IMR-90 (cell line): ENCODE results near the gene PGGHG. TPM values are rescaled to one million over a fixed set of nuclear protein-coding genes. Genes with fewer than 3 reads are reported as not detected.

Experiments
- ATAC-seq: fragments of 200-7000 bp; cut with Tn5 transposase; 2 replicates; pipeline ENCODE4 v1.9.1; 2020; ENCODE audit warnings: low read depth, mild to moderate bottlenecking, moderate library complexity
- BruUV-seq: library from RNA; stranded (reverse); fragments of 400-500 nt; replicated peaks from 2 replicates; lab custom pipeline; 2021; lab: Mats Ljungman, UMichigan
- CTCF ChIA-PET: fragments of 300-600 bp; formaldehyde crosslinking; extraction: SDS; loops from one replicate; lab custom pipeline; 2021; ENCODE audit warnings: antibody characterized with exemption; lab: Yijun Ruan, JAX
- POLR2A ChIA-PET: fragments of 300-600 bp; sonication (Branson Sonifier 250); formaldehyde crosslinking; loops from one replicate; lab custom pipeline; 2022; ENCODE audit warnings: antibody characterized with exemption; ENCODE audit not compliant: unreplicated experiment; lab: Charles Lee
- DNase-seq: peaks from one replicate; pipeline ENCODE4 v3.0.0; 2013
- H2AFZ ChIP-seq: replicated peaks from 2 replicates; pipeline ENCODE3; 2013; ENCODE audit warnings: low read length, mild to moderate bottlenecking; ENCODE audit not compliant: poor library complexity
- H2AK5ac ChIP-seq: 2 replicates; pipeline ENCODE4 v1.6.1; 2013; ENCODE audit warnings: low read depth, low read length, inconsistent platforms
- H2AK9ac ChIP-seq: replicated peaks from 2 replicates; pipeline ENCODE3; 2013; ENCODE audit warnings: mild to moderate bottlenecking, low read depth, low read length, moderate library complexity; ENCODE audit not compliant: poor library complexity
- H2BK120ac ChIP-seq: 2 replicates; pipeline ENCODE4 v1.6.1; 2013; ENCODE audit warnings: low read depth, low read length, inconsistent platforms
- H2BK15ac ChIP-seq: 3 replicates; pipeline ENCODE4 v1.6.1; 2013; ENCODE audit warnings: low read depth, low read length, inconsistent platforms
- H2BK20ac ChIP-seq: 2 replicates; pipeline ENCODE4 v1.6.1; 2013; ENCODE audit warnings: low read depth, mild to moderate bottlenecking, inconsistent platforms, low read length, moderate library complexity
- H2BK5ac ChIP-seq: 2 replicates; pipeline ENCODE4 v1.6.1; 2013; ENCODE audit warnings: mild to moderate bottlenecking, low read depth, low read length, inconsistent platforms; ENCODE audit not compliant: poor library complexity, severe bottlenecking
- H3K14ac ChIP-seq: replicated peaks from 2 replicates; pipeline ENCODE4 v1.6.1; 2013; ENCODE audit warnings: low read depth, low read length, inconsistent platforms
- H3K18ac ChIP-seq: 2 replicates; pipeline ENCODE4 v1.6.1; 2013; ENCODE audit warnings: low read depth, low read length, control low read depth
- H3K23ac ChIP-seq: 2 replicates; pipeline ENCODE4 v1.6.1; 2013; ENCODE audit warnings: low read depth, low read length, inconsistent platforms
- H3K27ac ChIP-seq: 2 replicates; pipeline ENCODE4 v1.5.1; 2013; ENCODE audit warnings: mild to moderate bottlenecking, control low read depth, low read length; ENCODE audit not compliant: insufficient read depth
- H3K27me3 ChIP-seq: 2 replicates; pipeline ENCODE4 v1.6.1; 2013; ENCODE audit warnings: low read length; ENCODE audit not compliant: control insufficient read depth, insufficient read depth
- H3K36me3 ChIP-seq: 2 replicates; pipeline ENCODE4 v1.6.1; 2013; ENCODE audit warnings: low read length, mixed read lengths; ENCODE audit not compliant: control insufficient read depth, insufficient read depth
- H3K4ac ChIP-seq: 2 replicates; pipeline ENCODE4 v1.6.1; 2013; ENCODE audit warnings: low read depth, low read length, inconsistent platforms
- H3K4me1 ChIP-seq: 2 replicates; pipeline ENCODE4 v1.6.1; 2013; ENCODE audit warnings: low read length, mixed read lengths; ENCODE audit not compliant: control insufficient read depth, insufficient read depth
- H3K4me2 ChIP-seq: 2 replicates; pipeline ENCODE4 v1.6.1; 2013; ENCODE audit warnings: low read depth, mild to moderate bottlenecking, control low read depth, low read length, moderate library complexity
- H3K4me3 ChIP-seq: 2 replicates; pipeline ENCODE4 v1.5.1; 2013; ENCODE audit warnings: low read depth, mild to moderate bottlenecking, control low read depth, low read length, moderate library complexity; ENCODE audit not compliant: insufficient read depth
- H3K56ac ChIP-seq: 2 replicates; pipeline ENCODE4 v1.6.1; 2013; ENCODE audit warnings: low read length, inconsistent platforms; ENCODE audit not compliant: insufficient read depth; ENCODE audit errors: extremely low read depth
- H3K79me1 ChIP-seq, 2 experiments: 2 replicates each; pipeline ENCODE4 v1.6.1; 2013; ENCODE audit warnings: low read length in 2 of 2, inconsistent platforms in 1 of 2, low read depth in 1 of 2
- H3K9ac ChIP-seq: 2 replicates; pipeline ENCODE4 v1.6.1; 2013; ENCODE audit warnings: low read depth, low read length, control low read depth
- H3K9me1 ChIP-seq: 2 replicates; pipeline ENCODE4 v1.6.1; 2013; ENCODE audit warnings: low read length, inconsistent platforms; ENCODE audit not compliant: insufficient read depth
- H3K9me3 ChIP-seq: 2 replicates; pipeline ENCODE4 v1.6.1; 2013; ENCODE audit warnings: low read length; ENCODE audit not compliant: control insufficient read depth, insufficient read depth
- H4K20me1 ChIP-seq: 2 replicates; pipeline ENCODE4 v1.6.1; 2013; ENCODE audit warnings: low read length, inconsistent platforms; ENCODE audit not compliant: insufficient read depth
- H4K5ac ChIP-seq: 2 replicates; pipeline ENCODE4 v1.6.1; 2013; ENCODE audit warnings: mild to moderate bottlenecking, low read depth, low read length, control low read depth
- H4K8ac ChIP-seq, 2 experiments: 2 replicates each; pipeline ENCODE4 v1.6.1; 2013; ENCODE audit warnings: low read depth in 2 of 2, low read length in 2 of 2, control low read depth in 1 of 2, inconsistent platforms in 1 of 2
- H4K91ac ChIP-seq: 2 replicates; pipeline ENCODE4 v1.6.1; 2013; ENCODE audit warnings: low read depth, low read length, inconsistent platforms; ENCODE audit not compliant: insufficient read depth
- BHLHE40 ChIP-seq: fragments of 150-350 bp; IDR thresholded peaks from 2 replicates; pipeline ENCODE4 v1.6.1; 2016; ENCODE audit warnings: mild to moderate bottlenecking, low read depth, low read length
- CHD1 ChIP-seq: IDR thresholded peaks from 2 replicates; pipeline ENCODE4 v1.6.1; 2012; ENCODE audit warnings: low read depth, low read length, improper control_type of control experiment
- FOS ChIP-seq: fragments of 150-350 bp; IDR thresholded peaks from 2 replicates; pipeline ENCODE4 v1.6.1; 2016; ENCODE audit warnings: low read depth, low read length
- MAFK ChIP-seq: IDR thresholded peaks from 2 replicates; pipeline ENCODE4 v1.6.1; 2012; ENCODE audit warnings: low read depth, low read length, improper control_type of control experiment
- MAZ ChIP-seq: IDR thresholded peaks from 2 replicates; pipeline ENCODE4 v1.6.1; 2012; ENCODE audit warnings: low read depth, mild to moderate bottlenecking, low read length, improper control_type of control experiment, moderate library complexity, borderline replicate concordance
- MXI1 ChIP-seq: IDR thresholded peaks from 2 replicates; pipeline ENCODE4 v1.6.1; 2012; ENCODE audit warnings: low read depth, mild to moderate bottlenecking, low read length, moderate library complexity, borderline replicate concordance
- NFE2L2 ChIP-seq: fragments of 150-350 bp; IDR thresholded peaks from 2 replicates; pipeline ENCODE4 v1.6.1; 2016; ENCODE audit warnings: low read depth, mild to moderate bottlenecking, low read length
- POLR2A ChIP-seq: IDR thresholded peaks from 2 replicates; pipeline ENCODE4 v1.6.1; 2012; ENCODE audit warnings: mild to moderate bottlenecking, low read depth, low read length
- RAD21 ChIP-seq: IDR thresholded peaks from 2 replicates; pipeline ENCODE4 v1.6.1; 2012; ENCODE audit warnings: low read length, improper control_type of control experiment
- RCOR1 ChIP-seq: IDR thresholded peaks from 2 replicates; pipeline ENCODE4 v1.6.1; 2012; ENCODE audit warnings: mild to moderate bottlenecking, low read length, improper control_type of control experiment; ENCODE audit not compliant: insufficient replicate concordance
- RFX5 ChIP-seq: IDR thresholded peaks from 2 replicates; pipeline ENCODE4 v1.8.0; 2012; ENCODE audit warnings: low read depth, mild to moderate bottlenecking, low read length, moderate library complexity
- SMC3 ChIP-seq: fragments of 150-350 bp; IDR thresholded peaks from 2 replicates; pipeline ENCODE4 v1.6.1; 2016; ENCODE audit warnings: low read depth, mild to moderate bottlenecking, antibody characterized with exemption, low read length, moderate library complexity
- USF2 ChIP-seq: fragments of 150-350 bp; IDR thresholded peaks from 2 replicates; pipeline ENCODE4 v1.6.1; 2017; ENCODE audit warnings: mild to moderate bottlenecking, antibody characterized with exemption, low read length, low read depth
- WGBS, 2 experiments: methylation state at CpG; one replicate each; pipeline versions ENCODE4 v1.1.5 to v1.1.7; 2013; ENCODE audit warnings: missing lambda C conversion rate in 2 of 2; ENCODE audit not compliant: insufficient read length in 1 of 2; ENCODE audit errors: extremely low coverage in 2 of 2; 5-methylcytosine and 5-hydroxymethylcytosine counted together
- dilution Hi-C: fragments of 300-500 bp; cut with HindIII; formaldehyde crosslinking; loops from one replicate; pipeline ENCODE4 v1.14.3; 2018; ENCODE audit warnings: low sequenced_read_pairs; ENCODE audit not compliant: unreplicated experiment
- in situ Hi-C: fragments of 300-500 bp; cut with MboI; formaldehyde crosslinking; loops from 3 replicates; pipeline ENCODE4 v1.14.3; 2019; ENCODE audit warnings: low sequenced_read_pairs, inconsistent platforms, mixed read lengths
- intact Hi-C: fragments of 100-400 bp; cut with micrococcal nuclease; formaldehyde crosslinking; loops from 2 replicates; pipeline ENCODE4 v1.10.0; 2022
- polyA plus RNA-seq, 3 experiments: library from polyadenylated mRNA; depleted of rRNA; stranded (reverse); fragments of >200 nt; gene quantifications; 2 replicates each; pipeline ENCODE4 v1.2.3, GENCODE V29; 2012; ENCODE audit warnings: low replicate concordance in 1 of 3
- total RNA-seq: library from RNA; depleted of rRNA; stranded (reverse); fragments of >200 nt; gene quantifications from 2 replicates; pipeline ENCODE4 v1.2.3, GENCODE V29; 2012
- TF ChIP-seq, protein P1 (sequence below): conservative IDR thresholded peaks from 2 replicates; pipeline ENCODE4 v1.5.1; 2012; ENCODE audit warnings: mild to moderate bottlenecking, low read depth, low read length, improper control_type of control experiment
- TF ChIP-seq, protein P2 (sequence below): fragments of 150-350 bp; IDR thresholded peaks from 2 replicates; pipeline ENCODE4 v1.6.1; 2016; ENCODE audit warnings: low read depth, mild to moderate bottlenecking, low read length, moderate library complexity, borderline replicate concordance

PGGHG gene
- total and polyA plus RNA-seq, 2 of the 4 experiments (the other 2 are of a cell fraction): 1.8 to 17.0 TPM

DNA sequence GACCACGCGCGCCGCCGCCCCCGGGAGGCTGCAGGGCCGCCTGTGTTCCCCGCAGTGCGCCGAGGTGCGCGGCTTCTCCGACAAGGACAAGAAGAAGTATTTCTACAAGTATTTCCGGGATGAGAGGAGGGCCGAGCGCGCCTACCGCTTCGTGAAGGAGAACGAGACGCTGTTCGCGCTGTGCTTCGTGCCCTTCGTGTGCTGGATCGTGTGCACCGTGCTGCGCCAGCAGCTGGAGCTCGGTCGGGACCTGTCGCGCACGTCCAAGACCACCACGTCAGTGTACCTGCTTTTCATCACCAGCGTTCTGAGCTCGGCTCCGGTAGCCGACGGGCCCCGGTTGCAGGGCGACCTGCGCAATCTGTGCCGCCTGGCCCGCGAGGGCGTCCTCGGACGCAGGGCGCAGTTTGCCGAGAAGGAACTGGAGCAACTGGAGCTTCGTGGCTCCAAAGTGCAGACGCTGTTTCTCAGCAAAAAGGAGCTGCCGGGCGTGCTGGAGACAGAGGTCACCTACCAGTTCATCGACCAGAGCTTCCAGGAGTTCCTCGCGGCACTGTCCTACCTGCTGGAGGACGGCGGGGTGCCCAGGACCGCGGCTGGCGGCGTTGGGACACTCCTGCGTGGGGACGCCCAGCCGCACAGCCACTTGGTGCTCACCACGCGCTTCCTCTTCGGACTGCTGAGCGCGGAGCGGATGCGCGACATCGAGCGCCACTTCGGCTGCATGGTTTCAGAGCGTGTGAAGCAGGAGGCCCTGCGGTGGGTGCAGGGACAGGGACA lies 8.0 kb upstream of the PGGHG start:
- H4K91ac ChIP-seq: no peak overlapping the region
- H4K5ac ChIP-seq: no peak overlapping the region
- no peak overlapping the region for H3K27ac ChIP-seq
- H3K4me2 ChIP-seq: no peak overlapping the region
- dilution Hi-C loops (no loop called here), intact Hi-C loops (no loop called here), in situ Hi-C loops (loop anchor here (10.0 kb wide), 1 partner anchor 56 kb away; no protein-coding TSS in a partner anchor)
- no peak overlapping the region for H3K4me3 ChIP-seq
- no TSS peak for BruUV-seq
- no peak overlapping the region for H2AK5ac ChIP-seq
- no peak overlapping the region for H3K14ac ChIP-seq
- H3K18ac ChIP-seq: no peak overlapping the region
- H2AFZ ChIP-seq: no peak overlapping the region
- ATAC-seq (no peak), DNase-seq (no peak)
- H3K9me1 ChIP-seq: no peaks in the 10 kb centered on the region
- H3K4ac ChIP-seq: no peak overlapping the region
- no peak overlapping the region for H3K23ac ChIP-seq
- CTCF ChIA-PET: no interaction called here
- no peaks in the 10 kb centered on the region for H3K36me3 ChIP-seq
- H2BK120ac ChIP-seq: no peak overlapping the region
- no peak overlapping the region for H2BK5ac ChIP-seq
- no peak overlapping the region for H4K8ac ChIP-seq
- WGBS, 2 experiments: 13% methylated on average over 48 of the region's 79 CpGs; no CpG with 5 or more reads in 1 of the 2 experiments
- no peak overlapping the region for H2BK20ac ChIP-seq
- no peak overlapping the region for H2BK15ac ChIP-seq
- no peaks in the 10 kb centered on the region for H4K20me1 ChIP-seq
- H3K27me3 ChIP-seq: peaks cover 68% of the 10 kb centered on the region
- no peaks in the 10 kb centered on the region for H3K4me1 ChIP-seq
- no peak overlapping the region for H2AK9ac ChIP-seq
- H3K56ac ChIP-seq: no peak overlapping the region
- peaks cover 4% of the 10 kb centered on the region for H3K9me3 ChIP-seq
- POLR2A ChIA-PET: interaction anchor here (0.5 kb wide), 1 partner anchor 8 kb away, joined by 3 read pairs; the partner anchor contains the start of gene PGGHG
- H3K9ac ChIP-seq: no peak overlapping the region
- H3K79me1 ChIP-seq: no peaks in the 10 kb centered on the region
- TF ChIP-seq MAFK: no peak
- TF ChIP-seq SMC3: no peak
- TF ChIP-seq RFX5: no peak
- TF ChIP-seq CHD1: no peak
- TF ChIP-seq USF2: no peak
- TF ChIP-seq MAZ: no peak
- TF ChIP-seq MXI1: no peak
- no peak for TF ChIP-seq FOS
- TF ChIP-seq, protein P1, sequence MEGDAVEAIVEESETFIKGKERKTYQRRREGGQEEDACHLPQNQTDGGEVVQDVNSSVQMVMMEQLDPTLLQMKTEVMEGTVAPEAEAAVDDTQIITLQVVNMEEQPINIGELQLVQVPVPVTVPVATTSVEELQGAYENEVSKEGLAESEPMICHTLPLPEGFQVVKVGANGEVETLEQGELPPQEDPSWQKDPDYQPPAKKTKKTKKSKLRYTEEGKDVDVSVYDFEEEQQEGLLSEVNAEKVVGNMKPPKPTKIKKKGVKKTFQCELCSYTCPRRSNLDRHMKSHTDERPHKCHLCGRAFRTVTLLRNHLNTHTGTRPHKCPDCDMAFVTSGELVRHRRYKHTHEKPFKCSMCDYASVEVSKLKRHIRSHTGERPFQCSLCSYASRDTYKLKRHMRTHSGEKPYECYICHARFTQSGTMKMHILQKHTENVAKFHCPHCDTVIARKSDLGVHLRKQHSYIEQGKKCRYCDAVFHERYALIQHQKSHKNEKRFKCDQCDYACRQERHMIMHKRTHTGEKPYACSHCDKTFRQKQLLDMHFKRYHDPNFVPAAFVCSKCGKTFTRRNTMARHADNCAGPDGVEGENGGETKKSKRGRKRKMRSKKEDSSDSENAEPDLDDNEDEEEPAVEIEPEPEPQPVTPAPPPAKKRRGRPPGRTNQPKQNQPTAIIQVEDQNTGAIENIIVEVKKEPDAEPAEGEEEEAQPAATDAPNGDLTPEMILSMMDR: no peak
- TF ChIP-seq BHLHE40: no peak
- TF ChIP-seq, protein P2, sequence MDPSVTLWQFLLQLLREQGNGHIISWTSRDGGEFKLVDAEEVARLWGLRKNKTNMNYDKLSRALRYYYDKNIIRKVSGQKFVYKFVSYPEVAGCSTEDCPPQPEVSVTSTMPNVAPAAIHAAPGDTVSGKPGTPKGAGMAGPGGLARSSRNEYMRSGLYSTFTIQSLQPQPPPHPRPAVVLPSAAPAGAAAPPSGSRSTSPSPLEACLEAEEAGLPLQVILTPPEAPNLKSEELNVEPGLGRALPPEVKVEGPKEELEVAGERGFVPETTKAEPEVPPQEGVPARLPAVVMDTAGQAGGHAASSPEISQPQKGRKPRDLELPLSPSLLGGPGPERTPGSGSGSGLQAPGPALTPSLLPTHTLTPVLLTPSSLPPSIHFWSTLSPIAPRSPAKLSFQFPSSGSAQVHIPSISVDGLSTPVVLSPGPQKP: no peak
- TF ChIP-seq RAD21: no peak
- no peak for TF ChIP-seq NFE2L2
- TF ChIP-seq POLR2A: no peak
- TF ChIP-seq RCOR1: no peak
